GM12878 (cell line): ENCODE measurements around the gene ATP10A. TPM values are rescaled to one million over a fixed set of nuclear protein-coding genes. Genes with fewer than 3 reads are reported as not detected.

Experiments used
- BCL11A ChIP-seq: IDR thresholded peaks from 2 replicates; pipeline ENCODE4 v1.6.1; 2011; ENCODE audit warnings: low read depth, low read length
- BRCA1 ChIP-seq: IDR thresholded peaks from 2 replicates; pipeline ENCODE4 v1.6.1; 2011; ENCODE audit warnings: low read depth, low read length, improper control_type of control experiment
- E4F1 ChIP-seq: fragments of 450-650 bp; IDR thresholded peaks from 2 replicates; pipeline ENCODE4 v1.6.1; 2018; ENCODE audit warnings: borderline replicate concordance, mild to moderate bottlenecking; ENCODE audit not compliant: partially characterized antibody
- IKZF2 ChIP-seq, 2 experiments: fragments of 450-650 bp; IDR thresholded peaks; 2 replicates each; pipeline ENCODE4 v1.6.1; 2017; ENCODE audit warnings: mild to moderate bottlenecking in 2 of 2, moderate library complexity in 2 of 2
- SUPT20H ChIP-seq: IDR thresholded peaks from 2 replicates; pipeline ENCODE4 v1.6.1; 2011; ENCODE audit warnings: low read depth, mild to moderate bottlenecking, low read length, moderate library complexity, borderline replicate concordance; ENCODE audit not compliant: control insufficient read depth
- polyA plus RNA-seq, 11 experiments: library from polyadenylated mRNA; depleted of rRNA in 4 of 11; unstranded in 6 of 11; stranded (reverse) in 5 of 11; fragments of >200 nt; fragmentation: Nextera tagmentation in 4 of 11; fragmentation: Illumina TruSeq in 1 of 11; extraction: Ambion mirVana in 4 of 11; extraction: Trizol in 1 of 11; gene quantifications; 1 replicate in 1 of 11; 2 replicates in 10 of 11; pipeline versions ENCODE4 v1.2.1 to v1.2.3, GENCODE V29; 2011 to 2016; ENCODE audit warnings: inconsistent platforms in 2 of 11, missing spikeins in 2 of 11, low read depth in 1 of 11
- total RNA-seq, 4 experiments: library from RNA; depleted of rRNA in 3 of 4; stranded (reverse); fragments of >200 nt in 3 of 4; fragmentation: Illumina TruSeq in 1 of 4; extraction: Trizol in 1 of 4; gene quantifications; 2 replicates each; pipeline versions ENCODE4 v1.2.1 to v1.2.3, GENCODE V29; 2013 to 2021
- TF ChIP-seq, protein P1 (sequence below): IDR thresholded peaks from 2 replicates; pipeline ENCODE4 v1.6.1; 2012; ENCODE audit warnings: improper control_type of control experiment, low read depth, low read length; ENCODE audit not compliant: insufficient replicate concordance

ATP10A gene
- total and polyA plus RNA-seq, 10 of the 15 experiments (the other 5 are each of a cell fraction or from before 2014, with no cell fraction given), result 0.04 to 1.5 (median 0.31) TPM; not detected in 2

DNA sequence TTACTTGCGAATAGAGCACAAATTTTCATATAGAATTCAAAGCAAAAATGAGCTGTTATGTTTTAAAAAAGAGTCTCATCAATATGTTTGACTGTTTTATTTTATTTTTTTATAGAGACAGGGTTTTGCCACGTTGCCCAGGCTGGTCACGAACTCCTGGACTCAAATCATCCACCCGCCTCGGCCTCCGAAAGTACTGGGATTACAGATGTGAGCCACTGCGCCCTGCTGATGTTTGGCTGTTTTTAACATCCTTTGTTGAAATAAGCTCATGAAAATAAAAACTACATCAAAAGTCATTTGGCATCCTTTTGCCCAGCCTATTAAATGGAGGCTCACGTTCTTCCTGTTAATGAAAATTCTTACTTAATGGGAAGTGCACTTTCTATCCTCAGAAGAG lies 154.7 kb downstream of the ATP10A start (continued):
- no peak for TF ChIP-seq BCL11A
- TF ChIP-seq BRCA1, result no peak
- TF ChIP-seq E4F1, result no peak
- TF ChIP-seq, protein P1, sequence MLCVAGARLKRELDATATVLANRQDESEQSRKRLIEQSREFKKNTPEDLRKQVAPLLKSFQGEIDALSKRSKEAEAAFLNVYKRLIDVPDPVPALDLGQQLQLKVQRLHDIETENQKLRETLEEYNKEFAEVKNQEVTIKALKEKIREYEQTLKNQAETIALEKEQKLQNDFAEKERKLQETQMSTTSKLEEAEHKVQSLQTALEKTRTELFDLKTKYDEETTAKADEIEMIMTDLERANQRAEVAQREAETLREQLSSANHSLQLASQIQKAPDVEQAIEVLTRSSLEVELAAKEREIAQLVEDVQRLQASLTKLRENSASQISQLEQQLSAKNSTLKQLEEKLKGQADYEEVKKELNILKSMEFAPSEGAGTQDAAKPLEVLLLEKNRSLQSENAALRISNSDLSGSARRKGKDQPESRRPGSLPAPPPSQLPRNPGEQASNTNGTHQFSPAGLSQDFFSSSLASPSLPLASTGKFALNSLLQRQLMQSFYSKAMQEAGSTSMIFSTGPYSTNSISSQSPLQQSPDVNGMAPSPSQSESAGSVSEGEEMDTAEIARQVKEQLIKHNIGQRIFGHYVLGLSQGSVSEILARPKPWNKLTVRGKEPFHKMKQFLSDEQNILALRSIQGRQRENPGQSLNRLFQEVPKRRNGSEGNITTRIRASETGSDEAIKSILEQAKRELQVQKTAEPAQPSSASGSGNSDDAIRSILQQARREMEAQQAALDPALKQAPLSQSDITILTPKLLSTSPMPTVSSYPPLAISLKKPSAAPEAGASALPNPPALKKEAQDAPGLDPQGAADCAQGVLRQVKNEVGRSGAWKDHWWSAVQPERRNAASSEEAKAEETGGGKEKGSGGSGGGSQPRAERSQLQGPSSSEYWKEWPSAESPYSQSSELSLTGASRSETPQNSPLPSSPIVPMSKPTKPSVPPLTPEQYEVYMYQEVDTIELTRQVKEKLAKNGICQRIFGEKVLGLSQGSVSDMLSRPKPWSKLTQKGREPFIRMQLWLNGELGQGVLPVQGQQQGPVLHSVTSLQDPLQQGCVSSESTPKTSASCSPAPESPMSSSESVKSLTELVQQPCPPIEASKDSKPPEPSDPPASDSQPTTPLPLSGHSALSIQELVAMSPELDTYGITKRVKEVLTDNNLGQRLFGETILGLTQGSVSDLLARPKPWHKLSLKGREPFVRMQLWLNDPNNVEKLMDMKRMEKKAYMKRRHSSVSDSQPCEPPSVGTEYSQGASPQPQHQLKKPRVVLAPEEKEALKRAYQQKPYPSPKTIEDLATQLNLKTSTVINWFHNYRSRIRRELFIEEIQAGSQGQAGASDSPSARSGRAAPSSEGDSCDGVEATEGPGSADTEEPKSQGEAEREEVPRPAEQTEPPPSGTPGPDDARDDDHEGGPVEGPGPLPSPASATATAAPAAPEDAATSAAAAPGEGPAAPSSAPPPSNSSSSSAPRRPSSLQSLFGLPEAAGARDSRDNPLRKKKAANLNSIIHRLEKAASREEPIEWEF, result no peak
- TF ChIP-seq SUPT20H, result no peak
- TF ChIP-seq IKZF2 (IDR thresholded peaks at IDR 0.05), result no peak
